GM21529 (cell line): Measurements from ENCODE around the gene KDM2B.

Experiments
- ATAC-seq: cut with Tn5 transposase; IDR thresholded peaks from one replicate; pipeline ENCODE4 v1.9.1; 2021; ENCODE audit not compliant: unreplicated experiment

The KDM2B gene

DNA sequence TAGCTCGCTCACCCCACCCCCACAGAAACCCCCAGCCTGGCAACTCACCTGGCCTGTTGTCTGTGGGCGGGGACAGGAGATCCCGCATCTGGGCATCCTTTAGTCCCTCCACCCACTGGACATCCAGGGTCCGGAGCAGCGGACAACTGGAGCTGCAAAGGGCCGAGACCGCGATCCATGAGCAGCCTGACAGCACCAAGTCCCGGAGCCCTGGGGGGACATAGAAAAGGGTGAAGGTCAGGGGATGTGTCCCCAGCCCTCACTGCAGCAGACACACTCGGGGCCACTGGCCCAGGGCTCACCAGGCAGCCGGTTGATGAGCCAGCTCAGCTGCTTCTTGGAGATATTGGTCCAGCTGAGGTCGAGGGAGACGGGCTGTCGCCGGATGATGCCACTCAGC, 140.1 kb downstream of the KDM2B start:
- ATAC-seq = no peak

GRCh38 chr12:121439715-121440114, 141.1 kb downstream of the KDM2B start:
- no peak for ATAC-seq

- no peak for ATAC-seq
Measured at GRCh38 chr12:121438905-121439304, 141.9 kb downstream of the KDM2B start.

DNA sequence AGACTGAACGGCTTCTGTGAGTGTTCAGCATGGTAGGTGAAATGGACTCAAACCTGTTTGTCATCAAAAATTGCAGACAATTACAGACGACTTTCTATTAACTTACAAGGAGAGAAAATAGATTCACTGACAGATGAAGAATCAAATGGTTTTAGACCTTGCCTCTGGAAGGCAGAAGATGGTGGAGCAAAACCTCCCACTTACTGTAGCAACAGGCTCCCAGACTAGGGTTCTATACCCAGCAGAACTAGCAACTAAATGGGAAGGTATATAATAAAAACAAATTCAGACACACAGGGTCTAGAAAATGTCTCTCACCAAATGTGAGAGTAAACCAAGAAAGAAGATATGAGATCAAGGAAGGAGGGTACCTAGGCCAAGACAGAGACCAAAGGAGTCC, 144.1 kb downstream of the KDM2B start:
- ATAC-seq = no peak

DNA sequence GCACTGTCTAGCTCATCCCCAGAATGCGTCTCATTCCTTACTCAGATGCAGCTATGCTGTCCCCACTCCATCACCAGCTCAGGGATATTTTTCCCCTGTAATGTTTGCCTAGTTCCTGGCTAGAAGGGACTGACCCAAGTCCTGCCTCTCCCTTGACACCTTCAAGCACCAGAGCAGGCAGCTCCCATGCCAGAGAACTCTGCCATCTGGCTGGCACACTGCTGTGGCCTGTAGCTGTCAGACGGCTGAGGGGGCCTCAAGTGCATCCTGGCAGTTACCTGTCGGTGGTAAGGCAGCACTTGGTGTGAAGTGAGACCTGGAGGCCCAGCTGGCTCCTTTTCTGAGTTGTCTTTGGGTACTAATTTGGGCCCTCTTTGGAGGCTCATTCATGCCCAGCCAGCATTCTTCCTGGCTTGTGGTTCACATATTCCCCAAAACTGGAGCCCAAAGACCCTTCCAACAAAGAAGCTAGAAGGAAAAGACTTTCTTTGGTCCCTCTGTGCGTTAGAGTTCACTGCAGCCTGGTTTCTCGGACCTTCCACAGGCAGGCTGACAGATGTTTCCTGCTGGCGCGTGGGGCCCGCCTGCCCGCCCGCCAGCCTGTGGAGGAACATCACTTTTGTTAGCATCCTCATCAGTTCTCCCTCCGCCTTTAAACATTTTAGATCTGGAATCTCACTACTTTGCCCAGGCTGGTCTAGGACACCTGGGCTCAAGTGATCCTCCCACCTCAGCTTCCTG, 147.9 kb downstream of the KDM2B start:
- no peak for ATAC-seq

DNA sequence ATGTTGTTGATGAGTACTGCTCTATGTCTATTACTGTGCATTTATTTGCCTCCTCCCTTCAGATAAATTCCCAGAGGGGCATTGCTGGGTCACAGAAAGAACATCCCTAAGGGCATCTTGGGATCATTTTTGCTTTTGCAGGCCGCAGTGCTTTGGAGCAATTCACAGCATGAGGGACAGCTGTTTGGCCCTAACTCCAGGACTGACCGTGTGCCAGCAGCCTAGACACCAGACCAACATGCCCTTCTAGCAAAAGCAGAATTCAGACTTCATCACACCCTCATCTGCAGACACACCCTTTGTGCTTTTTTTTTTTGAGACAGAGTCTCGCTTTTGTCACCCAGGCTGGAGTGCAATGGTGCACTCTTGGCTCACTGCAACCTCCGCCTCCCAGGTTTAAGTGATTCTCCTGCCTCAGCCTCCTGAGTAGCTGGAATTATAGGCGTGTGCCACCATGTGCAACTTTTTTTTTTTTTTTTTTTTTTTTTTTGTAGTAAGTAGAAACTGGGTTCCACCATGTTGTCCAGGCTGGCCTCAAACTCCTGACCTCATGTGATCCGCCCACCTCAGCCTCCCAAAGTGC, 149.9 kb downstream of the KDM2B start:
- no peak for ATAC-seq

- no peak for ATAC-seq
Measured at GRCh38 chr12:121428883-121429282, 151.9 kb downstream of the KDM2B start.

DNA sequence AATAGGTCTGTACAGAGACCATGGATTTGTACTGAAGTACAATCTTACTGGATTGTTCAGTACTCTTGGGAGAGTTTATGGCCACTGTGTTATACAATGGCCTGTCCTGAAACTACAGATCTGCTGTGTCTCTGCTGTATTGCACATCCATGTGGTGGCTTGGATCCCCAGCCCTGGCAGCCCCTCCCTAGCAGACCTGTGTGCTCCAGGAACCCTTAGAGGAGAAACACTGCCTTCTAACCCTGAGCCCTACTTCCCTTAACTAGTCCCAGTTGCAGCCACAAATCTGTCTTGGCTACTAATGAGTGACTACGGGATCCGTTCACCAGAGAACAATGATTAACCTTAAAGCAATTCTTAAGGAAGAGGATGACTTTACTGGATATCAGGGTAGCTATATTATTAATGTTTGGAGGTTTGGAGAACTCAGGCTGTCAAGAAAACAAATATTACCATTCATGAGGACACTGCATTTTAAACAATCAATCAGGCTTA, 153.2 kb downstream of the KDM2B start:
- ATAC-seq = no peak

DNA sequence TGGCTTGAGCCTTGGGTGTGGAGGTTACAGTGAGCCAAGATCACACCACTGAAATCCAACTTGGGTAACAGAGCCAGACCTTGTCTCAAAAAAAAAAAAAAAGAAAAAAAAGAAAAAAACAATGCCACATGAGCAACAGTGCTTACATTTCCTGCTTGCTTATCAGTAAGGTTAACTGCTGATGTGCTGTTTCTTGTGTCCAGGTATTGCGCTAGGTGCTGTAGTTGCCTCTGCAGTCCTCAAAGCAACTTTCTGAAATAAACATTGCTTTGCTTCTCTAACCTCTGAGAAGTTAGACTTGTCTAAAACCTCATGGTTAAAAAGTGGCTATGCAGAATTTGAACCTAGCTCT, 156.2 kb downstream of the KDM2B start:
- no peak for ATAC-seq

GRCh38 chr12:121423682-121424623, 156.9 kb downstream of the KDM2B start:
- no peak for ATAC-seq

DNA sequence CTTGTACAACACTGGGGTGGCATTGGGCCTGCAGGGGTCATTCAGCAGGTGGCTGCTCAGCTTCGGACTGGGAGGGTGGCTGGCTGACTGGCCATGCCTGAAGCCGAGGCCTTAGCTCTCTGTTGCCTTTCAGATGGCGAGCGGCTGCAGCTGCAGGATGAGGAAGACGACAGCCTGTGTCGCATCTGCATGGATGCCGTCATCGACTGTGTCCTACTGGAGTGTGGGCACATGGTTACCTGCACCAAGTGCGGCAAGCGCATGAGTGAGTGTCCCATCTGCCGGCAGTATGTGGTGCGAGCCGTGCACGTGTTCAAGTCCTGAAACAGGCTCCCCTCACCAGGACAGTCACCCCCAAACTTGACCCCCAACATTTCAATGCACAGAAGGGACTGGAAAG, 157.6 kb downstream of the KDM2B start:
- no peak for ATAC-seq

DNA sequence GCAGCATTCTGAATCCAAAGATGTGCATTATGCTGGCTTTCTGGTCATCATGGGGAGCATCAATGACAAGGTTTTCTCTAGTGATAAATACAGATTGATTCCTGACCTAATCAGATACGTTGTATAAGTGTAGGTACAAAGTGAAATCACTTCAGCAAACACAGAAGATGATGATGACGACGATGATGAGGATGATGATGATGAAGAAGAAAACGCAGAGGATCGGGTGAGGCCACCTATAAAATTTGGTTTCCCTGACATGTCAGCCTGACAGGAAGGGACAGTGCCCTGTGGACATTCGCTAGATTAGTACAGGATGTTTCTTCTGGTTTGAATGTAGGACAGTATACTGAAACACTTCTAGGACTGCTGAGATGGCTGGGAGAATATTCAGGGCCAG, 160.7 kb downstream of the KDM2B start:
- ATAC-seq = no peak

- ATAC-seq = no peak
Measured at GRCh38 chr12:121417847-121418246, 163.0 kb downstream of the KDM2B start.

- ATAC-seq = no peak
Measured at GRCh38 chr12:121413917-121414316, 166.9 kb downstream of the KDM2B start.

DNA sequence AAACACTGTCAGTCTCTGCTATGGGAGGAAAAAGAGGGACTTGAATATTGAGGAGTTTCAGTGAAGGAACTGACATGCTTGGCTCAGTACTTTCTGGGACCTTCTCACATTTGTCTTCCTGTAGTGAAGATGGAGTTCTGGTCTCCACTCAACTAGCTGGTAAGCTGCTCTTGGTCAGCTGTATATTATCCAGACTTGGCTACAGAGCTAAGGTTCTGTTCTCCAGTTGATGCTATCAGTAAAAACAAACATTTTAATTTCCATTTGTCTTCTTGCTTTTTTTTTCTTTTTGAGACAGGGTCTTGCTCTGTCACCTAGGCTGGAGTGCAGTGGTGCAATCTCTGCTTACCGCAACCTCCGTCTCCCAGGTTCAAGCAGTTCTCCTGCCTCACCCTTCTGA, 175.6 kb downstream of the KDM2B start:
- no peak for ATAC-seq

GRCh38 chr12:121404734-121405133, 176.1 kb downstream of the KDM2B start:
- ATAC-seq = no peak

DNA sequence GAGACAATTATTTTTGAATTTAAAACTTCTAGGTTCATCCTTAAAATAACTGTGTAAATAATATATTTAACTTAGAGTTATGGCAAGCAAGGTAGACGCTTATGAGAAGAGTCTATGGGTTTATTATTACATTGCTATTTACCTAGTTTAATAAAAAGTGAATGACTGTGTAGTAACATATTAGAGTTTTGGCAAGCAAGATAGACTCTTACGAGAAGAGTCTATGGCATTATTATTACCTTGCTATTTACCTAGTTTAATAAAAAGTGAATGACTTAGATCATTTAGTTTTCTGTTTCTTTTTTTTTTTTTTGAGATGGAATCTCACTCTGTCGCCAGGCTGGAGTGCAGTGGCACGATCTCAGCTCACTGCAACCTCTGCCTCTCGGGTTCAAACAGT, 177.1 kb downstream of the KDM2B start:
- no peak for ATAC-seq

GRCh38 chr12:121400332-121401139, 180.3 kb downstream of the KDM2B start:
- peak; percentile 41 for ATAC-seq

GRCh38 chr12:121399391-121400331, 181.2 kb downstream of the KDM2B start, which contains the start of gene RNF34:
Gene RNF34, plus strand, starts transcription at chr12:121400118. Its CDS starts 95 bp downstream, at chr12:121400213.
- peak; percentile 90 for ATAC-seq

GRCh38 chr12:121398355-121398754, 182.5 kb downstream of the KDM2B start:
- no peak for ATAC-seq
